NCI-H82 treated with DMSO at 0.1 percent for 48 hours (cell line): ENCODE data around the gene AMBP.

Experiments
- DNase-seq: peaks from one replicate; lab custom pipeline; 2025; ENCODE audit not compliant: unreplicated experiment; lab: John Stamatoyannopoulos, UW

The AMBP gene

GRCh38 chr9:114012126-114012525 lies 66.0 kb downstream of the AMBP start:
- no peak for DNase-seq

- no peak for DNase-seq
Observed at GRCh38 chr9:114011313-114011712, 66.8 kb downstream of the AMBP start.
